GDM1 (cell line): ENCODE data around the gene TENM4.

Experiments
- DNase-seq: peaks from one replicate; lab custom pipeline; 2025; lab: John Stamatoyannopoulos, UW

The TENM4 gene

GRCh38 chr11:79084382-79084781, 356.4 kb downstream of the TENM4 start:
- no peak for DNase-seq

- DNase-seq = no peak
Measured at GRCh38 chr11:79083352-79083751, 357.5 kb downstream of the TENM4 start.

- no peak for DNase-seq
Measured at GRCh38 chr11:79082907-79083306, 357.9 kb downstream of the TENM4 start.

DNA sequence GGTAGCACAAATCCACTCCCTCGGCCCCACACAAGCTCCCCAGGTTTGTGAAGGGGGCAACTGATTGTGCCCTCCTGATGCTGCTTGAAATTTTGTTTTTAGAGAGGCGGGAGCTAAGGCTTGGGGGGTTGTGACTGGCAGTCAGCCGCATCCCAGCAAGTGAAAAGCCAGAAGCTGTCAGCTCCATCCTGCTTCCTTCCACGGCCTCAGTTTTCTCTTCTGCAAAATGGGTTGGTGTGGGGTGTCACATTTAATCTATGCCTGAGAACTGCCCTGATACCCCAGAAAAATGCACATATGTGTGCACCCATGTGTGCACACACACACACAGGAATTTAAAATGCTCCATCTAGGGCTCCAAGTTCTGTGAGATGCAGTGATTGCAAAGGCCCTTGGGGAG, 358.6 kb downstream of the TENM4 start:
- DNase-seq = no peak

DNA sequence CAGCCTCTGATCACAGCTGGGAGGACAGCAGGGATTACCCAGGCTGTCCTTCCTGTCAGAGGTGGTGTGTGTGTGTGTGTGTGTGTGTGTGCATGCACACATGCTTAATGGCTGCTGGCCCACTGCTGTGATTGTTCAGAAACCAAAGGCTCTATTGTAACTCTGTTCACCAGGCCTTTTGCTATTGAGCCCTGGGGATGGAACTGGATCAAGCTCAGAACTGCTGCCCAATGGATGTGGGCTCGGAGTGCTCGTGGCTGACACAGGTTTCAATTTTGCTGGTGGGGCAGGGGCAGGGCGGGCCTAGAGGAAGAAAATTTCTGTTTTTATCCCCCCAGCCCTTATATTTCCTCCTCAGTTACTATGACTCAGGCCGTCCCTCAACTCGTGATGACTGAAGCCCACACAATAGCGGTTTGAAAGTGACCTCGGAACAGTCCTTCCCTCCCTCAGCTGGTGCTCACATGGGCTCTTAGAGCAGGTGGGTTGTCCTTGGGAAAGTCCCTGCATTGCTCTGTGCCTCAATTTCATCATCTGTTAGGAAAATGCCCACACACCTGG, 359.3 kb downstream of the TENM4 start:
- DNase-seq = no peak

DNA sequence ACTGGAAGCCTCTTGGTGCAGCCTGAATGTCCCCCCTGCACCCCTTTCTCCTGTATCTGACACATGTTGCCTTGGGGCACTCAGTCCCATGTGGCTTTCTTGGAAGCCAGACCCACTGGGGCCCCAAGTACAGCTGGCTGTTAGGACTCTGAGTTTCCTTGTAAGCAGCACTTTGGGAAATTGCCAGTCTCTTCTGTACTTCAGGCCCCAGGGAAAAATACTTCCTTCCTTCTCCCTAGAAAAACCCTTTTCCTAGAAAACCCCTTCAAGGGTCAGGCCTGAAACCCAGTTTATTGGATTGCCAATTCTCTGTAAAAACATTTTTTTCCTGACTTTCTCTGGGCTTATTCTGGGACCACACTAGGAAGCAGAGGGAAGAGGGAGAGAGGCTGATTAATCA, 360.3 kb downstream of the TENM4 start:
- DNase-seq = no peak

GRCh38 chr11:79078999-79079398, 361.8 kb downstream of the TENM4 start:
- DNase-seq = no peak

DNA sequence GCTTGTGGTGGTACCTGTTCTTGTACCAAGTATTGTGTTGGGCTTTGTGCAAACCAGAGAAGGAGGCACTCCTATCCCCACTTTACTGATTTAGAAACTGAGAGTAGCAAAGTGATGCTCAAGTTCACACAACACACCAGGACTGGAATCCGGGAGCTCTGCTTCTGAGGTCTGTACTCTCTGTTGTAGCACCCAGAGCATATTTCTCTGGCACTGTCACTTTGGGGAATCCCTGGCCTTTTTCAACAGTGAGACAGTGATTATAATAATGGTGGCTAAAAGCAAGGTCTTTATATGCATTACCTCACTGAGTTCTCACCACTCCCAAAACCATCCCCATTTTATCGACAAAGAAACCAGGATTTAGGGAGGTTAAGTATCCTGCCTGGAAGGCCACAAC, 362.4 kb downstream of the TENM4 start:
- no peak for DNase-seq

GRCh38 chr11:79077702-79078330, 363.0 kb downstream of the TENM4 start:
- DNase-seq = no peak

DNA sequence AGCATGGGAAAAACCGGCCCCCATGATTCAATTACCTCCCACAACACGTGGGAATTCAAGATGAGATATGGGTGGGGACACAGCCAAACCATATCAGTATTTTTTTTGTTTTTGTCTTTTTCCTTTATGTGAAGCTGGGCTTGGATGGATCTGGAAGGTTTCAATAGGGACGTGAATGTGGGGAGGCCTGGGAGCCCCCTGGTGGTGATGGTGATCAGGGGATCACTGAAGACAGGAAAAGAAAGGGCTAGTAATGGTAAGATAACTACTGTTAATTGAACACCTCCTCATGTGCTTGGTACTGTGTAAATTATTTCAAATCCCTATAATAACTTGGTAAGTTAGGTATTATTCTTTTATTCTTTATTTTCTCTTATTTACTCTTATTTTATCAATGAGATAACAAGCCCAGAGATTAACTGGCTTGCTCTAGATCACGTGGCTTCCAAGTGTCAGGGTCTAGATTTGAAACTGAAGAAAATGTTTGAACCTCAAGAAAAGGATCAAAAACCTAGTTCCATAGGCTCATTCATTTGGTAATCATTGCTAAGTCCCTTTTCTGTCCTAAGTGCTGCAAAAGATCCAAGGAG, 364.2 kb downstream of the TENM4 start:
- no peak for DNase-seq

- no peak for DNase-seq
Measured at GRCh38 chr11:79074547-79074946, 366.3 kb downstream of the TENM4 start.

- DNase-seq = no peak
Measured at GRCh38 chr11:79071190-79071589, 369.6 kb downstream of the TENM4 start.

GRCh38 chr11:79070518-79070917, 370.3 kb downstream of the TENM4 start:
- no peak for DNase-seq

DNA sequence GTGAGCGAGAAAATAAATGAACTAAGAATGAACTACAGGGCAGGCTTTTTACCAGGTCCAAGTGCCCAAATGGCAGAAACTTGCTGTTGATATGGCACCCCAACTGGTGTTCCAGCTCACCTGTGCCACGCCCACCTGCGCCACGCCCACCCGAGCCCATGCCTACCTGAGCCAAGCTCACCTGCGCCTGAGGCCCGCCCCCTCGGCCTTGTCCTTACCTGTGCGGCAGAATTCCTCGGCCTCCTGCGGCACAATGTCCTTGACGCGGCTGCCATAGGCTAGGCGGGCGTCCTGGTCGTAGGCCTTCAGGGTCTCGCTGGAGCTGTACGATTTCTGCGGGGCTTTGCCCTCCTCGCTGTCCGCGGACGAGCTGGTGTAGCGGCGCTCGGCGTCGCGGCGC, 371.3 kb downstream of the TENM4 start:
- DNase-seq = no peak

- DNase-seq = no peak
Measured at GRCh38 chr11:79068356-79068755, 372.5 kb downstream of the TENM4 start.

- DNase-seq = no peak
Measured at GRCh38 chr11:79067352-79067679, 373.5 kb downstream of the TENM4 start.

DNA sequence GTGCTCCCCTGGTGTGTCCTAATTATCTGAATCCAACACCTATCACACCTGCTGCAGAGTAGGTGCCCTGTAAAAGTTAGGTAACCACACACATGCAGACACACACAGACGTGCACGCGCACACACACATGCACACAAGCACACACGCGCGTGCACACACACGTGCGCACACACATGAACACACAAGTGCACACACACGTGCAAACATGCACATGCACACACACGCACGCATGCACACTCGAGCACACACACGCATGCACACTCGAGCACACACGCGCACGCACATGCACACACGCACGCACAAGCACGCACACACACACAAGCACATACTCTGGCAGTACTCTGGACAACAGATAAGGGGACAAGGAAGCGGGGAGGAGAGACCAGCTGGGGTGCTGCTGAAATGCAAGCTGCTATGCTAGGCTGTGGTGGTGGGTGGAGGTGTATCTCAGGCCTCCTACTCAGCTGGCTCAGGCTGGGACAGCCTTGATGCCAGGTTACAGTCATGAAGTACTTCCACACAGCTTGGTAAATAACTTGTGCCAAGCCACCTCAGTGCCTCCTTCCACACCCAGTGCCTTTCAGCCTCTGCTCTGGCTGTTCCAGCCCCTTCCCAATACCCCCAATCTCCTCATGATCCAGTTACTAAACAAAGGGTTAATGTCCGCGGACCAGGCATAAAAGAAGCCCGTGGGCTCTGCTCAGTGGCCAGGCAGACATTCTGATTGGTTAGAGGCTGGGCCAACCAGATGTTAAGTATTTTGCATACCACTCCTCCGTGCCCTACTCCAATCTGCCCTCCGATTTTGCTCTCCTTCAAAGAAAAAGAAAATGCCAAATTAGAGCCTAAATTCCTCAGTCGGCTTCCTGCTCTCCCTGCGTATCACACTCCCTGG, 374.1 kb downstream of the TENM4 start:
- DNase-seq = no peak

DNA sequence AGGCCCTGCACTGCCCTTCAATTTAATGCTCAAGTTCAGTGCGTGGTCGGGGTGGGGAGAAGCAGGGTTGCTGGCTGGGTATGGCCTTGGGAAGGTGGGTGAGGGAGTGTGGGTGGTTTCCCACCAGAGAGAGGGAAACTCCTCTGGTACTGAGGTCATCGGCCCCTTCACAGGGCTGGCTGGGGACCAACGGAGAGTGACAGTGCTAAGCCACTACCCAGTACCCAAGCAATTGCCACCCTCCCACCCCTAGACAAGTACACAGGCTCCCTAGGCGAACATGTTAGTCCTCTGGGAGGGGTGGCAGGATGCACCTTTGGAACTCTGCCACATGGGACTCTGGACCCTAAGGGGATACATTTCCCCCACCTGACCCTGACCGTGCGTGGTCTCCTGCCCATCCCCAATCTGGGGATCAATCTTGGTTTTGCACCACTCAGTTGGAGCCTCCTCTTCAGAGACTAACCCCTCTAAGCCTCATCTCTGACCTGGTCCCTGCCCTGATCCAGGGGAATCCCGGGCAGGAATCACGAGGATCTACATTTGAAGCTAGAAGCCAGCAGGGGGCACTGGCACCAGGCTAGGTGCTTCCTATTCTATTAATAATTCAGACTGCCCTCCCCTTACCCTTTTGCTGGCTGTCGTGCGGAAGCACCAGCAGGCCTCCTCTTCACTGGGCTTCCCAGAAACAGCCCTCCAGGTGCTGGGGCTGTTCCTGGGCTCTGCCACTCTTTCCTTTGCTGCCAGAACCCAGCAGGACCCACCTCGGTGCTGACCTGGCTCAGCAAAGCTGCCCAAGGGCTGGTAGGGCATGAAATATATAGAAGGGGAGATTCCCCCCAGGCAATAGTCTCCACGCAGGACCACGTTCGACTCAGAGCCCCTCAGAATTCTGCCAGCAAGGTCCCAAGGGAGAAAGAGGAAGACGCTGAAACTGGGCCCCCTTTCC, 377.7 kb downstream of the TENM4 start:
- no peak for DNase-seq

DNA sequence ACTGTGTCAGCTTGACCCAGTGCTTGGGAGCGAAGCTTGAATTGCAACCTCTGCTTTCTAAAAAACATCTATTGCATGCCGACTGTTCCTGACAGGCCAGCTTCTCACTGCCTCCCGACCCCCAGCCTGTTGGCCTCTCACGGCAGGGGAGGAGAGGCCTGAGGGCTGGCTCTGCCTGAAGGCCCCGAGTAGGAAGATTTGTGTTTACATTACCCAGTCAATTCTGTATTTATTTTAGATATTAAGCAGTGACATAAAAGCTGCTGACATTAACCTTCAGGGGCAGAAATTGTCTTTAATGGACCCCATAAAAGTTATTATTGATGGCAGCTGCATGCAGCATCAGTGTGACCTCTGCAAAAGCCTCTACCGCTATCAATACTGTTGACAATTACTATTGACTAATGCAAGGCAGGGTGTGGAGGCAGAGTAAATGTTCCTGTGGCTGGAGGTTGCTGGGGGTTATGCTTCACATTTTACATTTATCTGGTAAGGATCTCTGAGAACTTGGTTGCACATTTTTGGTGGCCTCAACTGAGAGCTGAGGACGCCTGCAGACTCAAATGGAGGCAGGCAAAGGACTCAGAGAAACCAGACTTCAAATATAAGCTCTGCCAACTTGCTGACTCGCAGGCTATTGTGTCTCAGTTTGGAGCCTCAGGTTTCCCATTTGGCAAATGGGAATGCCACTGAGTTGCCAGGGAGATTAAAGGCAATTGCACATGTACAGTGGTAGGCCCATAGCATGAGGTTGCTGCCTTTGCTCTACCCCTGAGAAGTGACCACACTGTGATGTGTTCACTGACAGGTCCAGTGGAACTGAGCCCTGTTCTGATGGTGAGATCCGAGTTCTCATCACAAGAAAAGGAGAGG, 380.5 kb downstream of the TENM4 start:
- DNase-seq = no peak

- DNase-seq = no peak
Measured at GRCh38 chr11:79059141-79059540, 381.7 kb downstream of the TENM4 start.
